ENCODE measurements around the gene ANAPC2.

ANAPC2 gene

GRCh38 chr9:137149942-137150616 is 38.3 kb downstream of the ANAPC2 start:
- Histone ChIP-seq H3K4me2 (peak overlapping the region; percentile 43 to 99 (median 82)), H3K36me3 (no peaks in the 10 kb centered on the region), H3K9me3 (replicated peaks in 1 of 11) (no peaks in the 10 kb centered on the region), H3K4me1 (peaks cover 12 to 33% (median 30%) of the 10 kb centered on the region in 10 experiments; a peak in 19 of 20 replicates), H3K4me3 (peak overlapping the region in 8 of 10 experiments; percentile 15 to 52 (median 39); a peak in 13 of 20 replicates), H3K9ac (peak overlapping the region in 8 of 11 experiments; percentile 12 to 71 (median 57); a peak in 13 of 22 replicates), H4K20me1 (peaks cover 0 to 15% (median 2%) of the 10 kb centered on the region in 11 experiments; a peak in 6 of 22 replicates), H3K27ac (peak overlapping the region in 8 of 11 experiments; percentile 5 to 65 (median 54); a peak in 12 of 22 replicates), H3K27me3 (no peaks in the 10 kb centered on the region)
- no peak for TF ChIP-seq Cebpa-rat (IDR thresholded peaks at IDR 0.05)

DNA sequence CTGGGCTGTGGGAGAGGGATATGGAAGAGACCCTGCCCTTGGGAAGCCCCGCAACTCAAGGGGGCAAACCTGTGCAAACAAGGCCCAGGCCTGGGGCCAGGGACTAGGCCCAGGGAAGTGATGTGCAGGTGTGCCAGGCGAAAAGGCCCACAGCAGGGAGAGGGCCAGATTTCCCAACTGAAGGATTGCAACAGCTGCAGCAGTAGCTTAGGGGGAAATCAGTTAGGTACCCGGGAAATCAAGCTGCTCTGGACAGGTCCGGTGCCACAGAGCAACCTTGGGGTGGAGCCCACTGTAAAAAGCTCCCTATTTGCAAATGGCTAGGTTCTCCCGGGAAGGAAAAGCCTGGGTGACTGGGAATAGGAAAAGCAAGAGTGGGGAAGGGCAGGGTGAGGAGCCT is 39.0 kb downstream of the ANAPC2 start:
- Histone ChIP-seq H3K4me1 (peaks cover 12 to 33% (median 30%) of the 10 kb centered on the region in 10 experiments; a peak in 19 of 20 replicates), H3K9me3 (replicated peaks in 1 of 11) (no peaks in the 10 kb centered on the region), H3K9ac (peak overlapping the region in 7 of 11 experiments; percentile 12 to 71 (median 63); a peak in 12 of 22 replicates), H4K20me1 (peaks cover 0 to 15% (median 2%) of the 10 kb centered on the region in 11 experiments; a peak in 6 of 22 replicates), H3K4me3 (peak overlapping the region in 5 of 10 experiments; percentile 15 to 52 (median 35); a peak in 4 of 20 replicates), H3K27me3 (no peaks in the 10 kb centered on the region), H3K36me3 (no peaks in the 10 kb centered on the region), H3K27ac (peak overlapping the region in 6 of 11 experiments; percentile 38 to 65 (median 57); a peak in 8 of 22 replicates), H3K4me2 (peak overlapping the region; percentile 43 to 99 (median 82))
- TF ChIP-seq Cebpa-rat (IDR thresholded peaks at IDR 0.05) = no peak

DNA sequence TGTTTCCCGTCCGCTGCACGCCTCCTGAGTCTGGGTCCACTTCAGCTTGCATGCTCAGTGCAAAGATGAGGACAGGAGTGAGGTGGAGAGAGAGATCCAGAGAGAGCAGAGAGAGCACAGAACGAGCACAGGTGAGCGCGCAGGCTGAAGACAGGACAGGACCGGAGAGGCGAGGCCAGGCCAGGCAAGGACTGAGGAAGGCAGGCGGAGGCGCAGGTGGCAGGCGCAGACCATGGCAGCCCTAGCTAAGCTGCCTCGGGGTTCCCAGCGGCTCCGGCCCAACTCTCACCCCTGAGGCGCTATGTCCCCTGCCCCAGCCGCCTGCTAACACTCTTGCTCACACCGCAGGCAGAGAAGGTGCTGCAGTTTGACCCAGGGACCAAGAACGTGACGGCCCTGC is 39.7 kb downstream of the ANAPC2 start:
- Histone ChIP-seq H3K9me3 (replicated peaks in 1 of 11) (no peaks in the 10 kb centered on the region), H3K4me3 (no peak overlapping the region; a peak in 1 of 20 replicates), H3K4me2 (peak overlapping the region; percentile 14 to 99 (median 82); a peak in 19 of 22 replicates), H3K4me1 (peaks cover 12 to 35% (median 30%) of the 10 kb centered on the region in 10 experiments; a peak in 19 of 20 replicates), H3K27me3 (peaks cover 0 to 4% (median 0%) of the 10 kb centered on the region in 11 experiments; a peak in 2 of 22 replicates), H3K9ac (peak overlapping the region in 2 of 11 experiments; percentile 66 to 71; a peak in 2 of 22 replicates), H3K27ac (no peak overlapping the region), H3K36me3 (no peaks in the 10 kb centered on the region), H4K20me1 (peaks cover 0 to 19% (median 2%) of the 10 kb centered on the region in 11 experiments; a peak in 7 of 22 replicates)
- no peak for TF ChIP-seq Cebpa-rat (IDR thresholded peaks at IDR 0.05)

- Histone ChIP-seq H3K36me3 (no peaks in the 10 kb centered on the region), H3K9ac (no peak overlapping the region), H3K4me1 (peaks cover 12 to 39% (median 30%) of the 10 kb centered on the region in 10 experiments; a peak in 19 of 20 replicates), H3K27me3 (peaks cover 0 to 8% (median 0%) of the 10 kb centered on the region in 11 experiments; a peak in 3 of 22 replicates), H3K27ac (no peak overlapping the region), H3K4me3 (no peak overlapping the region), H3K4me2 (peak overlapping the region; percentile 14 to 99 (median 82); a peak in 16 of 22 replicates), H3K9me3 (replicated peaks in 1 of 11) (no peaks in the 10 kb centered on the region), H4K20me1 (peaks cover 0 to 23% (median 2%) of the 10 kb centered on the region in 11 experiments; a peak in 7 of 22 replicates)
- no peak for TF ChIP-seq Cebpa-rat (IDR thresholded peaks at IDR 0.05)
Measured at GRCh38 chr9:137148242-137148641, 40.1 kb downstream of the ANAPC2 start.

- Histone ChIP-seq H3K27ac (no peak overlapping the region), H3K9ac (no peak overlapping the region), H3K4me3 (no peak overlapping the region), H3K36me3 (no peaks in the 10 kb centered on the region), H3K4me2 (peak overlapping the region in 10 of 11 experiments; percentile 9 to 99 (median 50); a peak in 11 of 22 replicates), H4K20me1 (peaks cover 0 to 27% (median 2%) of the 10 kb centered on the region in 11 experiments; a peak in 7 of 22 replicates), H3K4me1 (peaks cover 12 to 43% (median 30%) of the 10 kb centered on the region in 10 experiments; a peak in 19 of 20 replicates), H3K27me3 (peaks cover 0 to 12% (median 3%) of the 10 kb centered on the region in 11 experiments; a peak in 5 of 22 replicates), H3K9me3 (replicated peaks in 1 of 11) (no peaks in the 10 kb centered on the region)
- TF ChIP-seq Cebpa-rat (IDR thresholded peaks at IDR 0.05) = no peak
Measured at GRCh38 chr9:137147793-137148160, 40.6 kb downstream of the ANAPC2 start.

- Histone ChIP-seq H3K9me3 (replicated peaks in 1 of 11) (no peaks in the 10 kb centered on the region), H3K27ac (no peak overlapping the region), H3K4me2 (peak overlapping the region in 9 of 11 experiments; percentile 9 to 40 (median 27); a peak in 9 of 22 replicates), H4K20me1 (peaks cover 0 to 30% (median 2%) of the 10 kb centered on the region in 11 experiments; a peak in 7 of 22 replicates), H3K4me3 (no peak overlapping the region), H3K4me1 (peaks cover 12 to 44% (median 30%) of the 10 kb centered on the region in 10 experiments; a peak in 19 of 20 replicates), H3K36me3 (no peaks in the 10 kb centered on the region), H3K27me3 (peaks cover 0 to 18% (median 6%) of the 10 kb centered on the region in 11 experiments; a peak in 6 of 22 replicates), H3K9ac (no peak overlapping the region)
- TF ChIP-seq Cebpa-rat (IDR thresholded peaks at IDR 0.05) = no peak
Measured at GRCh38 chr9:137147091-137147792, 41.1 kb downstream of the ANAPC2 start.

GRCh38 chr9:137146527-137146918 is 41.8 kb downstream of the ANAPC2 start:
- H3K4me3 ChIP-seq = no peak overlapping the region
- H3K9me3 ChIP-seq (replicated peaks in 1 of 11) = no peaks in the 10 kb centered on the region
- H3K4me1 ChIP-seq = peaks cover 12 to 44% (median 30%) of the 10 kb centered on the region in 10 experiments; a peak in 19 of 20 replicates
- H4K20me1 ChIP-seq = peaks cover 0 to 37% (median 2%) of the 10 kb centered on the region in 11 experiments; a peak in 7 of 22 replicates
- H3K36me3 ChIP-seq = no peaks in the 10 kb centered on the region
- H3K4me2 ChIP-seq = no peak overlapping the region
- H3K27ac ChIP-seq = no peak overlapping the region
- no peak overlapping the region for H3K9ac ChIP-seq
- H3K27me3 ChIP-seq = peaks cover 0 to 25% (median 7%) of the 10 kb centered on the region in 11 experiments; a peak in 11 of 22 replicates
- no peak for TF ChIP-seq Cebpa-rat (IDR thresholded peaks at IDR 0.05)

DNA sequence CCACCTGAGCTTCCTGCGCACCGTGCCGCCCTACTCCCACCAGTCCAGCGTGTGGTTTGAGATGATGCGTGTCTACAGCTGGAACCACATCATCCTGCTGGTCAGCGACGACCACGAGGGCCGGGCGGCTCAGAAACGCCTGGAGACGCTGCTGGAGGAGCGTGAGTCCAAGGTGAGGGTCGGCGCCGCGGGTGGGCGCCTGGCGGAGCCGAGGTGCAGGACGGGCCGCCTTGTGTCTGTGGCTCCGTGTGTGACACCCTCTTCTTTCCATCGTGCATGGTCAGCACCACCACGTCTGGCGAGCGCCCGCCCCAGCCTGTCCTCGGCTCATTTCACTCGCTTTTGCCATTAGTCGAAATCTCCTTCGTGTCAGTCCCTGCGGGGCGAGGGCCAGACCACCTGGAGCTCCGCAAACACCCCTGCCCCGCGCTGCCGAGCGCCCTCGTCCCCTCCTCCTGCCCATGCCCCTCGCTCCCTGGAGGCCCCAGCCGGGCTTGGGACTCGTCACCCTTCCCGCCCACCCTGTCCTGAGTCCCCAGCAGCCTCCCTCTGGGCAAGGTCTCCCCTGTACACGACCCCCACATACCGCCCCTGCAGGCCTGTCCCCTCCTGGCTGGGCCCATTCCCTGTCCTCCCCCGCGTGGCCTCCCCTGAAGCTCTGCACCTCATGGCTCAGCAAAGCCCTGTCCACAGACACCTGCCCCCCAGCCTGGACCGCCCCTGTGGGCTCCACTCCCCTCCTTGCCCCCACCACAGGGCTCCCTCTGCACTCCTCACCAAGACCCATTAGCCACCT is 42.4 kb downstream of the ANAPC2 start:
- no peak for TF ChIP-seq Cebpa-rat (IDR thresholded peaks at IDR 0.05)
- peaks cover 12 to 47% (median 30%) of the 10 kb centered on the region in 10 experiments; a peak in 19 of 20 replicates for H3K4me1 ChIP-seq

More for the DNA sequence above, 42.4 kb downstream of the ANAPC2 start:
- H3K9ac ChIP-seq = no peak overlapping the region
- no peak overlapping the region for H3K27ac ChIP-seq
- H3K9me3 ChIP-seq (replicated peaks in 1 of 11) = no peaks in the 10 kb centered on the region
- H3K27me3 ChIP-seq = peaks cover 5 to 31% (median 13%) of the 10 kb centered on the region in 11 experiments; a peak in 18 of 22 replicates
- no peak overlapping the region for H3K4me2 ChIP-seq
- H3K36me3 ChIP-seq = no peaks in the 10 kb centered on the region
- H4K20me1 ChIP-seq = peaks cover 0 to 43% (median 2%) of the 10 kb centered on the region in 11 experiments; a peak in 7 of 22 replicates
- no peak overlapping the region for H3K4me3 ChIP-seq

Data from BLaER1 treated with 17β-estradiol and CSF1 and Interleukin-3, amounts not matched to agents 10 nM and 100 nM (cell line).